NB4 (cell line): ENCODE results near the gene MT1X.

Experiments
- CTCF ChIP-seq: IDR thresholded peaks from one replicate; pipeline ENCODE4 v1.5.1; 2012; ENCODE audit warnings: low read depth, low read length
- MYC ChIP-seq: IDR thresholded peaks from 2 replicates; pipeline ENCODE4 v1.6.1; 2011; ENCODE audit warnings: low read depth, low read length
- POLR2A ChIP-seq: IDR thresholded peaks from 2 replicates; pipeline ENCODE4 v1.6.1; 2011; ENCODE audit warnings: mild to moderate bottlenecking; ENCODE audit not compliant: insufficient read length; ENCODE audit errors: extremely low read depth

- TF ChIP-seq CTCF (no peak), POLR2A (no peak), MYC (no peak)
Observed at GRCh38 chr16:56652600-56652999, 29.7 kb upstream of the MT1X start.
